Measurements from ENCODE around the gene PLCH1. TPM values are rescaled to one million over a fixed set of nuclear protein-coding genes. Genes with fewer than 3 reads are reported as not detected.

PLCH1 gene
- total RNA-seq, 6 donors from 2014 or later: 7.7 to 26.3 (median 13.6) TPM

GRCh38 chr3:155548195-155548594 is 196.7 kb downstream of the PLCH1 start:
- Histone ChIP-seq H3K36me3 (no peaks in the 10 kb centered on the region), H3K9me3 (no peaks in the 10 kb centered on the region), H3K4me3 (no peak overlapping the region), H3K4me1 (no peaks in the 10 kb centered on the region), H3K27ac (no peak overlapping the region), H3K27me3 (no peaks in the 10 kb centered on the region)
- ATAC-seq (ENCODE audit: low FRiP score in 2 of 2): no peak
- TF ChIP-seq, protein P1, sequence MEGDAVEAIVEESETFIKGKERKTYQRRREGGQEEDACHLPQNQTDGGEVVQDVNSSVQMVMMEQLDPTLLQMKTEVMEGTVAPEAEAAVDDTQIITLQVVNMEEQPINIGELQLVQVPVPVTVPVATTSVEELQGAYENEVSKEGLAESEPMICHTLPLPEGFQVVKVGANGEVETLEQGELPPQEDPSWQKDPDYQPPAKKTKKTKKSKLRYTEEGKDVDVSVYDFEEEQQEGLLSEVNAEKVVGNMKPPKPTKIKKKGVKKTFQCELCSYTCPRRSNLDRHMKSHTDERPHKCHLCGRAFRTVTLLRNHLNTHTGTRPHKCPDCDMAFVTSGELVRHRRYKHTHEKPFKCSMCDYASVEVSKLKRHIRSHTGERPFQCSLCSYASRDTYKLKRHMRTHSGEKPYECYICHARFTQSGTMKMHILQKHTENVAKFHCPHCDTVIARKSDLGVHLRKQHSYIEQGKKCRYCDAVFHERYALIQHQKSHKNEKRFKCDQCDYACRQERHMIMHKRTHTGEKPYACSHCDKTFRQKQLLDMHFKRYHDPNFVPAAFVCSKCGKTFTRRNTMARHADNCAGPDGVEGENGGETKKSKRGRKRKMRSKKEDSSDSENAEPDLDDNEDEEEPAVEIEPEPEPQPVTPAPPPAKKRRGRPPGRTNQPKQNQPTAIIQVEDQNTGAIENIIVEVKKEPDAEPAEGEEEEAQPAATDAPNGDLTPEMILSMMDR (IDR thresholded peaks at IDR 0.05): no peak
- TF ChIP-seq POLR2A (IDR thresholded peaks at IDR 0.05) (no peak), EP300 (IDR thresholded peaks at IDR 0.05) (no peak), POLR2AphosphoS5 (IDR thresholded peaks at IDR 0.05) (no peak)
- DNase-seq: no peak
- 87 to 93% methylated on average over 2 of the region's 2 CpGs for WGBS, 2 donors

DNA sequence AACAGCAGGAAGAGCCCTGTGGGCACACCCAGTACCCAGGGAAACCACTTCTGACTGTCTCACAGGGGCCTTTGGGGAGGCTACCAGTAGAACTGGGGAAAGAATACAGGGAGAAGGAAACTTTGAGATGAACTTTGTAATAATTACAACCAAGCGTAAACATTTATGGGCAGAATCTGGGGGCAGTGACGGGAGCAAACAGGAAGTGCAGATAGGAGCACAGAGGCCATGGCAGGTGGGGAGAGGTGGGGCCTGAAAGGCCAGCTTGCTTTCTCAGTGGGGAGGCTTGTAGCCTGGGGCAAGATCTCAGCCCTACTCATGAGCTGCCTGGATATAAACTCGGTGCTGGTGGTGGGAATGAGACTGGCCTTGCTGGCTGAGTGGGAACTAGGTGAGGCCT is 209.8 kb downstream of the PLCH1 start:
- no peak overlapping the region for H3K4me3 ChIP-seq
- TF ChIP-seq, protein P1 (IDR thresholded peaks at IDR 0.05): no peak
- TF ChIP-seq POLR2AphosphoS5 (IDR thresholded peaks at IDR 0.05): no peak
- ATAC-seq (ENCODE audit: low FRiP score in 2 of 2): no peak
- no peaks in the 10 kb centered on the region for H3K36me3 ChIP-seq
- H3K27me3 ChIP-seq: no peaks in the 10 kb centered on the region
- no peaks in the 10 kb centered on the region for H3K9me3 ChIP-seq
- DNase-seq: no peak
- no peak overlapping the region for H3K27ac ChIP-seq
- WGBS, 2 donors: 84 to 93% methylated on average over 3 of the region's 3 CpGs
- no peaks in the 10 kb centered on the region for H3K4me1 ChIP-seq

DNA sequence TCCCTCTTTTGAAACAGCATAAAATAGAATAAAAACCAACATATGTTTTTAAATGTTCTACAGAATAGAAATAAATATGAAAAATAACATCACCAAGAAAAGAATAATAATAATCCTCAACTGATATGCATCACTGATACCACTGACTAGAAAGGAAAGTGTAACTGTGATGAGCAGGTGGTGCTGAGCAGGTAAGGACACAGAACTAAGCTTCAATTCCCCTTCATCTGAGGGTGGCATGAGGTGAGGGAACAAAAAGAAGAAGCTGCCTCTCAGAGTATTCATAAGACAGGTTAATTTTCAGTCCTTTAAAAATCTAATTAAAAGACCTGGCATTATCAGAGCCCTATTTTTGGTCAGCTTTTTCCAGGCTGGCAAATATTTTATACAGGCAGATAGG is 216.3 kb downstream of the PLCH1 start:
- Histone ChIP-seq H3K4me1 (no peaks in the 10 kb centered on the region), H3K9me3 (no peaks in the 10 kb centered on the region), H3K27me3 (no peaks in the 10 kb centered on the region), H3K27ac (no peak overlapping the region), H3K4me3 (no peak overlapping the region), H3K36me3 (no peaks in the 10 kb centered on the region)
- DNase-seq (no peak), ATAC-seq (ENCODE audit: low FRiP score in 2 of 2) (no peak)
- no peak for TF ChIP-seq EP300 (IDR thresholded peaks at IDR 0.05)

GRCh38 chr3:155525324-155525833 is 219.5 kb downstream of the PLCH1 start:
- ATAC-seq (ENCODE audit: low FRiP score in 2 of 2): no peak
- no peak for DNase-seq
- no peaks in the 10 kb centered on the region for H3K9me3 ChIP-seq
- no peaks in the 10 kb centered on the region for H3K4me1 ChIP-seq
- no peak overlapping the region for H3K4me3 ChIP-seq
- H3K27ac ChIP-seq: no peak overlapping the region
- TF ChIP-seq EP300 (IDR thresholded peaks at IDR 0.05): no peak
- TF ChIP-seq POLR2AphosphoS5 (IDR thresholded peaks at IDR 0.05): no peak
- TF ChIP-seq POLR2A (IDR thresholded peaks at IDR 0.05): no peak
- TF ChIP-seq, protein P1 (IDR thresholded peaks at IDR 0.05): no peak
- no peaks in the 10 kb centered on the region for H3K27me3 ChIP-seq
- no peaks in the 10 kb centered on the region for H3K36me3 ChIP-seq
- 83% methylated on average over 5 of the region's 5 CpGs for WGBS, 2 donors

GRCh38 chr3:155520463-155520862 is 224.4 kb downstream of the PLCH1 start:
- TF ChIP-seq POLR2AphosphoS5 (IDR thresholded peaks at IDR 0.05) (no peak), POLR2A (IDR thresholded peaks at IDR 0.05) (no peak), EP300 (IDR thresholded peaks at IDR 0.05) (no peak)
- TF ChIP-seq, protein P1 (IDR thresholded peaks at IDR 0.05): no peak
- Histone ChIP-seq H3K9me3 (no peaks in the 10 kb centered on the region), H3K27ac (no peak overlapping the region), H3K36me3 (no peaks in the 10 kb centered on the region), H3K4me1 (no peaks in the 10 kb centered on the region), H3K4me3 (no peak overlapping the region), H3K27me3 (no peaks in the 10 kb centered on the region)
- no peak for ATAC-seq (ENCODE audit: low FRiP score in 2 of 2)
- DNase-seq: no peak
- 57 to 71% methylated on average over 2 of the region's 2 CpGs for WGBS, 2 donors
